OCI-LY7 (cell line): ENCODE results near the gene TTC16. TPM values are rescaled to one million over a fixed set of nuclear protein-coding genes. Genes with fewer than 3 reads are reported as not detected.

Experiments used
- BruUV-seq: library from RNA; stranded (reverse); fragments of 400-500 nt; replicated peaks from 2 replicates; lab custom pipeline; 2021; lab: Mats Ljungman, UMichigan
- CTCF ChIA-PET: fragments of 300-600 bp; sonication (Branson Sonifier 250); formaldehyde crosslinking; loops from one replicate; lab custom pipeline; 2022; ENCODE audit warnings: antibody characterized with exemption; ENCODE audit not compliant: unreplicated experiment; lab: Charles Lee
- POLR2A ChIA-PET: fragments of 300-600 bp; sonication (Branson Sonifier 250); formaldehyde crosslinking; loops from one replicate; lab custom pipeline; 2022; ENCODE audit warnings: antibody characterized with exemption; lab: Charles Lee
- DNase-seq: peaks from one replicate; pipeline ENCODE4 v3.0.0-alpha.2; 2015; ENCODE audit warnings: low spot score
- H2AFZ ChIP-seq: fragments of 200-600 bp; sonication (generic), shearing (Covaris generic); 2 replicates; pipeline ENCODE4 v1.6.1; 2014; ENCODE audit warnings: mild to moderate bottlenecking, antibody characterized with exemption, low read length, moderate library complexity
- H3K27ac ChIP-seq: fragments of 200-600 bp; sonication (generic); 2 replicates; pipeline ENCODE4 v1.5.1; 2014; ENCODE audit warnings: mixed run types, low read depth, mild to moderate bottlenecking, moderate library complexity, low read length, inconsistent platforms; ENCODE audit not compliant: poor library complexity, severe bottlenecking
- H3K36me3 ChIP-seq: fragments of 200-600 bp; sonication (generic); 2 replicates; pipeline ENCODE4 v1.6.1; 2014; ENCODE audit warnings: mild to moderate bottlenecking, antibody characterized with exemption, low read length, moderate library complexity, mixed read lengths; ENCODE audit not compliant: insufficient read depth
- H3K4me1 ChIP-seq: fragments of 200-600 bp; sonication (generic); 2 replicates; pipeline ENCODE4 v1.5.1; 2014; ENCODE audit warnings: mild to moderate bottlenecking, low read length; ENCODE audit not compliant: insufficient read depth, poor library complexity, severe bottlenecking
- H3K4me2 ChIP-seq: fragments of 200-600 bp; sonication (generic); 2 replicates; pipeline ENCODE4 v1.6.1; 2014; ENCODE audit warnings: mild to moderate bottlenecking, low read length
- H3K4me3 ChIP-seq: fragments of 200-600 bp; sonication (generic); 2 replicates; pipeline ENCODE4 v1.5.1; 2014; ENCODE audit warnings: mild to moderate bottlenecking, low read depth, low read length; ENCODE audit not compliant: poor library complexity, severe bottlenecking
- H3K79me2 ChIP-seq: fragments of 200-600 bp; sonication (generic); 2 replicates; pipeline ENCODE4 v1.6.1; 2016; ENCODE audit warnings: low read depth, mild to moderate bottlenecking, low read length, moderate library complexity, mixed read lengths; ENCODE audit not compliant: insufficient read depth
- H3K9me2 ChIP-seq: fragments of 200-600 bp; sonication (generic); 2 replicates; pipeline ENCODE4 v1.6.1; 2016; ENCODE audit warnings: mild to moderate bottlenecking, low read length, mixed read lengths; ENCODE audit not compliant: insufficient read depth
- H3K9me3 ChIP-seq: fragments of 200-600 bp; sonication (generic); 2 replicates; pipeline ENCODE4 v1.6.1; 2014; ENCODE audit warnings: mild to moderate bottlenecking, mixed run types, low read length, mixed read lengths
- H4K20me1 ChIP-seq: fragments of 200-600 bp; sonication (generic); 2 replicates; pipeline ENCODE4 v1.6.1; 2014; ENCODE audit warnings: mild to moderate bottlenecking, antibody characterized with exemption, low read length, moderate library complexity, mixed read lengths; ENCODE audit not compliant: insufficient read depth
- EZH2phosphoT487 ChIP-seq: fragments of 200-600 bp; sonication (generic); IDR thresholded peaks from 2 replicates; pipeline ENCODE4 v1.6.1; 2018; ENCODE audit warnings: low read depth, borderline replicate concordance, mild to moderate bottlenecking, mixed run types, antibody characterized with exemption, low read length, moderate library complexity, mixed read lengths
- intact Hi-C: fragments of 100-400 bp; cut with micrococcal nuclease; formaldehyde crosslinking; loops from one replicate; pipeline ENCODE4 v1.10.0; 2022; ENCODE audit not compliant: unreplicated experiment
- total RNA-seq, 2 experiments: library from RNA; depleted of rRNA in 1 of 2; stranded (reverse); fragments of >200 nt in 1 of 2; shearing (Covaris generic) in 1 of 2; gene quantifications; 2 replicates each; pipeline ENCODE4 v1.2.3, GENCODE V29; 2014 to 2022
- TF ChIP-seq, protein P1 (sequence below): fragments of 200-600 bp; sonication (generic); conservative IDR thresholded peaks from 2 replicates; pipeline ENCODE4 v1.5.1; 2014; ENCODE audit warnings: mild to moderate bottlenecking, antibody characterized with exemption, low read length, moderate library complexity, mixed read lengths

TTC16 gene
- total RNA-seq, 2 experiments from 2014 or later = not detected

DNA sequence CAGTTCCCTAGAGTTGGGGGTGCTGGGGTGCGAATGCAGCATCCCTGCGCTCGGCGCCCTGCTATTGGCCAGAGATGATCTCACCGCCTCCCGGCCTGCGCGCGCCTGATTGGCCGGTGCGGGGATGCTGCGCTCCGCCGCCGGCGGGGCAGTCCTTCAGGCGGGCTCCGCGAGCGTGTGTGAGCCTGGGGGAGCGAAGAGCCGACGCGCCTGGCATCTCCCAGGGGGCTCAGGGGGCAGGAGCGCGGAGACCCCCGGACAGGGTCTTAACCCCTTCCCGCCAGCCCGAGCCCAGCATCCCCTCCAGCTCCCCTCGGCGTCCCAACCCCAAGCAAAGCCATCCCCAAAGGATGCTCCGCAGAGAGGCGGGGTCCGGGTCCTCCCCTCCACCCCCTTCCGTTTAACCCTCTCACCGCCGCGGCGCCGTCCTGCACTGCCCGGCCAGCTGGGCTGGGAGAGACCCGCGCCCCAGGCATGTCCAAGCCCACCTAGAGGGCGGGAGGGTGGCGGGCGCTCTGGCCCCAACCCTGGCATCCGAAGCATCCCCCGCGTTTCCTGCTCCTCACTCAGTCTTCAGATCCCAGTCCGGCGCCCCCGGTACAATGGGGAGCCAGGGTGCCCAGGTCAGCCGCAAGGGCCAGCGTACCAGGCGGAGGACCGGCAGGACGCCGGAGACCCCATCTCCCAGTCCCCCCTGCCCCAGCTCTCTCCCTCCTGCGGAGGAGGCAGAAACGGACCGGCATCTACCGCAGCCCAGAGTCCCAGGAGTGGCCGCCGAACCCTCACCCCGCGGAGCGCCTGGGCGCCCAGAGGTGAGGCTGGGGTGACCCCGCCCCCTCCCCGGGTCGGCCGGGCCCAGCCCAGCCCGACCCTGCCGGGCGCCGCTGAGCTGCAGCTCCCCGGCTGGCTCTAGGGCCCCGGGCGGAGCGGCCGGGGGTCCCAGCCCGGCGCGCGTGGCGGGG, 38.5 kb downstream of the TTC16 start:
- no peaks in the 10 kb centered on the region for H3K79me2 ChIP-seq
- H3K9me3 ChIP-seq = no peaks in the 10 kb centered on the region
- ChIA-PET POLR2A (no interaction called here), CTCF (no interaction called here)
- no peaks in the 10 kb centered on the region for H3K9me2 ChIP-seq
- H3K4me3 ChIP-seq = no peak overlapping the region
- TF ChIP-seq, protein P1, sequence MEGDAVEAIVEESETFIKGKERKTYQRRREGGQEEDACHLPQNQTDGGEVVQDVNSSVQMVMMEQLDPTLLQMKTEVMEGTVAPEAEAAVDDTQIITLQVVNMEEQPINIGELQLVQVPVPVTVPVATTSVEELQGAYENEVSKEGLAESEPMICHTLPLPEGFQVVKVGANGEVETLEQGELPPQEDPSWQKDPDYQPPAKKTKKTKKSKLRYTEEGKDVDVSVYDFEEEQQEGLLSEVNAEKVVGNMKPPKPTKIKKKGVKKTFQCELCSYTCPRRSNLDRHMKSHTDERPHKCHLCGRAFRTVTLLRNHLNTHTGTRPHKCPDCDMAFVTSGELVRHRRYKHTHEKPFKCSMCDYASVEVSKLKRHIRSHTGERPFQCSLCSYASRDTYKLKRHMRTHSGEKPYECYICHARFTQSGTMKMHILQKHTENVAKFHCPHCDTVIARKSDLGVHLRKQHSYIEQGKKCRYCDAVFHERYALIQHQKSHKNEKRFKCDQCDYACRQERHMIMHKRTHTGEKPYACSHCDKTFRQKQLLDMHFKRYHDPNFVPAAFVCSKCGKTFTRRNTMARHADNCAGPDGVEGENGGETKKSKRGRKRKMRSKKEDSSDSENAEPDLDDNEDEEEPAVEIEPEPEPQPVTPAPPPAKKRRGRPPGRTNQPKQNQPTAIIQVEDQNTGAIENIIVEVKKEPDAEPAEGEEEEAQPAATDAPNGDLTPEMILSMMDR = no peak
- TF ChIP-seq EZH2phosphoT487 = no peak
- BruUV-seq = no TSS peak
- no peak overlapping the region for H3K4me2 ChIP-seq
- H3K4me1 ChIP-seq = no peaks in the 10 kb centered on the region
- intact Hi-C loops = no loop called here
- no peaks in the 10 kb centered on the region for H4K20me1 ChIP-seq
- no peak overlapping the region for H3K27ac ChIP-seq
- peaks cover 24% of the 10 kb centered on the region; the same call in 1 of the 2 replicates for H3K36me3 ChIP-seq
- H2AFZ ChIP-seq = no peak overlapping the region
- DNase-seq = no peak

DNA sequence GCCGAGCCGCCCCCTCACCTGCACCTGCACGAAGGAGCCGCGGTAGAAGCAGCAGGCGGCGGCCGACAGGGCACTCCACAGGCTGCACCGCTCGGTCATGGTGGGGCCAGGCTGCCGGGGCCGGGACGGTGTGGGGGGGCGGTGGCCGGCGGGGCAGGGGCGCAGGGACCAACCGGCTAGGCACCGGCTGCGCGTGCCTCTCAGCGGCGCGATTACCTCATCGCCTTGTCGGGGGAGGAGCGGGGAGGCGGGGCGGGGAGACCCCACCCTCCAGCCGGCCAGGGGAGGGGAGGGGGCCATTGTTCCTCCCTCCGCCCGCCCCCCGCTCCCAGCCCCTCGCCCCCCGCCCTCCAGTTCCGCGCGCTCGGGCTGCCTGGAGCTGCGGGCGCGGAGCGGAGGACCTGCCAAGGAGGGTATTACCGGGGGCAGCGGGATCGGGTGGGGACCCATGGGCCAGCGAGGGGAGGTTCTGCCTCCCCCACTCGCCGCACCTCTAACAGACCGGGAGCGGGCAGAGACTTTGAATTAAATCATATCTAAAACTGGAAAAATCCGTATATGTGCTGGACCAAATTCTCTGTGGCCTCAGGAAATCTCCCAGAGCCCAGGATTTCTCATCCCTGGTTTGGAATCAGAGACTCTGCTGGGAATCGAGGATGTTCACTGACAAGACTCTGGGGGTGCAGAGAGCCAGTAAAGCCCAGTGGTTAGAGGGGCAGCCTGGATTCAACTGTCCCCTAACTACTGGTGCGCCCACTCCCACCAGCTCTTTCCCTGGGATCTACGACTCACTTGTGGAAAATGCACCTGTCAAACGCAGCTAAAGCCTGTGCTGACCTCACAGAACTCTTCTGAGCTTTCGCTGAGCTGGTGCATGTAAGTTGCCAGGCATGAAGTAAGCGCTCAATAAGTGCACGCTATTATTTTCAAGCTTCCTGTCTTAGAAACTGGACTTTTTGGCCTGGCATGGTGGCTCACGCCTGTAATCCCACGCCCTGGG, 39.5 kb downstream of the TTC16 start:
- no TSS peak for BruUV-seq
- Histone ChIP-seq H3K27ac (no peak overlapping the region), H3K36me3 (peaks cover 17% of the 10 kb centered on the region; the same call in 1 of the 2 replicates), H2AFZ (no peak overlapping the region), H3K9me2 (no peaks in the 10 kb centered on the region), H3K9me3 (no peaks in the 10 kb centered on the region), H3K4me3 (no peak overlapping the region), H4K20me1 (no peaks in the 10 kb centered on the region), H3K4me2 (no peak overlapping the region), H3K4me1 (no peaks in the 10 kb centered on the region), H3K79me2 (no peaks in the 10 kb centered on the region)
- TF ChIP-seq, protein P1 = no peak
- no peak for TF ChIP-seq EZH2phosphoT487
- no peak for DNase-seq
- intact Hi-C loops = no loop called here
- ChIA-PET POLR2A (no interaction called here), CTCF (no interaction called here)
